Measurements from ENCODE around the gene IGFLR1.

IGFLR1 gene

DNA sequence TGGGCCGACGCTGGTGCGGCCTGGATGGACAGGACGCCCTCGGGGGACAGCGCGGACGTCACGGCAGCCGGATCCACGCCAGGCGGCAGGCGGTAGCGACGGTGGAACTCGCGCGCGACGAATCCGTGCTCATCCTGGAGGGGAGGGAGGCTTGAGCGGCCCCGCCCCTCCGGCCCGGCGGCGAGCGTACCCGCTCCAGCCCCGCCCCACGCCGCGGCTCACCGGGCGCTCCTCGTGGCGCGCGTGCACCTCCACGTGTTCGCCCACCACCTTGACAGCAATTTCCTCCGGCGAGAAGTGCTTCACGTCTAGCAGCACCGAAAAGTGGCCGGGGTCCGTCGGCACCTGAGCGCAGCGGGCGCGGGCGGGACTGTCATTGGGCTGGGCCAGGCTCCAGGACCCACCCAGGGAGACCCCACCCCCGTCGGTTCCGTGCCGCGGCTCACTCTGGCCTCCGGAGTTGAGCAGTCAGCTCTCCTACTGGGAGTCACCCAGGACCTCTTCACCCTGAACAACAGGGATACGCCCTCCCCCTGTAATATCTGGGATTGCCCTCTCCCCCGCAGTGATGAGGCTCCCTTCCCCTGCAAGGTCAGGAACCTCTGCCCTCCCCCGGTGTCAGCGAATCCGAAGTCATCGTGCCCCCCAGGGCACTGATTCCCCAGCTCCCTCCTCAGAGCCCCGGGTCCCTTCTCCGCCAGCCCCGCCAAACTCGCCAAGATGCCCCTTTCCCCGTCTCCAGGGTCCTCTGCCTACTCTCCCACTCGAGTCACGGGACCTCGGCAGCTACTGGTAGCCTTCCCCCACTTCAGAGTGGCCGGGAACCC lies 13.5 kb upstream of the IGFLR1 start:
- DNase-seq, result no peak

DNA sequence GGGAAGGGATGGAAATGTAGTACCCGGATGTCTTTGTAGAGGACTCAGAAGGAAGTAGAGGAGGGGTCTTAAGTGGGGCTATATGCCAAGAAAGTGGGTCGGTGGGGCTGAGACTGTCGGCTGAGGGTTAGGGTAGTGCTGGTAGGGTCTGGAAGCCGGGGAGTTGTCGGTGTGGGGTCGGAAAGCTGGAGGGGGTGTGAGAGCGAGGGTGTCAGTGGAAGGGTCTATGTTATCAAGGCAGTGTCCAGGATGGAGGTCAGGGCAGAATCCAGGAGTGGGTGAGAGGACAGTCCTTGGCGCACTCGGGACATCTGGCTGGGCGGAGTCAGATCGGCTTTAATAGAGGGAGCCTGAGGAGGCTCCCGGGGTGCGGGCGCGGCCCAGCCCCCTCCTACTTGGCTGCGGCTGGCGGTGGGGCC lies 12.9 kb upstream of the IGFLR1 start:
- no peak for DNase-seq

DNA sequence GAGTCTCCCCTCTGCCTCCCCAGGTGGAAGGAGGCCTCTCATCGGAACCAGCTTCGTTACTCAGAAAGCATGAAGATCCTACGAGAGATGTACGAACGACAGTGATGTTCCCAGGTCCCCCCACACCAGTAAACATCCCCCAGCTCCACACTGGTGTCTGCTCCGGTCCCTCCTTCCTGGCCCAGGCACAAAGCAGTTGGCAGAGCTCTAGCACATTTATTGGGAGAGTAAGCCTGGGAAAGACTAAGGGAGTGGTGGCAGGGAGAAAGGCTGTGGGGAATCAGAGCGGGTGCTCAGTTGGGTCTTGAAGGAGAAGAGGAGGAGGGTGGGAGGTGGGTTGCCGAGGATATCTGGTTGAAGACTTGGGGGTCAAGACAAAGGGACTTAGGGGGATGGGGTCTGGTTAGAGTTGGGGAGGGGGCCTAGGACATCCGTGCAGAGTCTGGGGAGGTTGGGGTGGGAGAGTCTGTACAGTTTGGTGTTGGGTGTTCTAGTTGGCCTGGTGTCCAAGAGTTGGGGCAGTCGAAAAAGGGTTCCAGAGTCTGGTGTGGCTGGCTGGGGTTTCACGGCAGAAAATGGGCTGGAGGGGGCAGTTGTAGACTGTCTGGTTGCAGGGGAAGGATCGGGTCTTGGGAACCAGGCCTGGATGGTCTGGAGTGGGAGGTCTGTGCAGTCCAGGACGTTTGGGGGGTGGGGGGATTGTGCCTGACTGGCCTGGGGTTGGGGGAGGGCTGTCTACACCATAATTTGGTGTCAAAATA lies 12.3 kb upstream of the IGFLR1 start:
- no peak for DNase-seq

DNA sequence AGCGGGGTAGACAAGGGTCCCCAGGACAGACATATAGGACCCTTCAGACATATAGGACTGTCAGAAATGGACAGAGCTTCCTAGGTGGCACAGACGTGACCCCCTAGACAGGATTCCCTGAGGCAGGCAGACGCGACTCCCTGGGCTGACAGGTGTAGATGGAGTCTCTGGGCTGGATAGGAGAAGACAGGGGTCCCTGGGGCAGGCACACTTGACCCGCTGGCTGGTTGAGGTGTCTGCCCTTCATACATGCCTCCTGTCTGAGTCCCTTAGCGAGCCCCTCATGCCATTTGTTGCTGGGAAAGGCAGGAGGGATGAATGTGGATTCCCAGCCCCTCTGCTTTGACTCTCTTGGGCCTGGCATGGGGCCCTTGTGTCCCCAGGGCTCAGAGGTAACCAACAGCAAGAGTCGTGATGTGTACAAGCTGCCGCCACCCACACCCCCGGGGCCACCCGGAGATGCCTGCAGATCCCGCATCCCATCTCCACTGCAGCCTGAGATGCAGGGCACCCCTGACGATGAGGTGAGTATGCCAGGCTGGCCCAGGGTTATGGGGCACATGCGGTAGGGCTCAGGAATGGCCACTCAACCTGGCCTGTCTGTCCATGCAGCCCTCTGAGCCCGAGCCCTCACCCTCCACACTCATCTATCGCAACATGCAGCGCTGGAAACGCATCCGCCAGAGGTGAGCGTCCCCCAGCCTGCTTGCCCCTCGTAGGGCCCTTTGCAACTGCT lies 11.6 kb upstream of the IGFLR1 start:
- DNase-seq, result no peak

DNA sequence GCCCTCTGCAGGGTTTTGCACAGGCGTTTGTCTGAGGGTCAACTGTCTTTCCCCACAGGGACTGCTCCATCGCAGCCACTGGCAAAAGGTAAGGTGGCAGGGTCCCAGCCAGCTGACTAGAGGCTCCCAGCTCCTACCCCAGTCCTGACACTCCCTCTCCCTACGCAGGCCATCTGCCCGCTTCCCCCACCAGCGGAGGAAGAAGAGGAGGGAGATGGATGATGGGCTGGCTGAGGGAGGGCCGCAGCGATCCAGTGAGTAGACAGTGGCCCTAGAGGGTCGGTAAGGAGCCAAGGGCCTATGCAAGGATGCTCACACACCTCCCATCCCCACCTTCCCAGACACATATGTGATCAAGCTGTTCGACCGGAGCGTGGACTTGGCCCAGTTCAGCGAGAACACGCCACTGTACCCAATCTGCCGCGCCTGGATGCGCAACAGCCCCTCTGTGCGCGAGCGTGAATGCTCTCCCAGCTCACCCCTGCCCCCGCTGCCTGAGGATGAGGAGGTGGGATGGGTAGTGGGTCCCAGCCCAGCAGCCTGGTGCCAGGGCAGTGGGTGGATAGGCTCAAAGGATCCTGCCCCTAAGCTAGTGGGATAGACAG lies 10.6 kb upstream of the IGFLR1 start:
- no peak for DNase-seq

DNA sequence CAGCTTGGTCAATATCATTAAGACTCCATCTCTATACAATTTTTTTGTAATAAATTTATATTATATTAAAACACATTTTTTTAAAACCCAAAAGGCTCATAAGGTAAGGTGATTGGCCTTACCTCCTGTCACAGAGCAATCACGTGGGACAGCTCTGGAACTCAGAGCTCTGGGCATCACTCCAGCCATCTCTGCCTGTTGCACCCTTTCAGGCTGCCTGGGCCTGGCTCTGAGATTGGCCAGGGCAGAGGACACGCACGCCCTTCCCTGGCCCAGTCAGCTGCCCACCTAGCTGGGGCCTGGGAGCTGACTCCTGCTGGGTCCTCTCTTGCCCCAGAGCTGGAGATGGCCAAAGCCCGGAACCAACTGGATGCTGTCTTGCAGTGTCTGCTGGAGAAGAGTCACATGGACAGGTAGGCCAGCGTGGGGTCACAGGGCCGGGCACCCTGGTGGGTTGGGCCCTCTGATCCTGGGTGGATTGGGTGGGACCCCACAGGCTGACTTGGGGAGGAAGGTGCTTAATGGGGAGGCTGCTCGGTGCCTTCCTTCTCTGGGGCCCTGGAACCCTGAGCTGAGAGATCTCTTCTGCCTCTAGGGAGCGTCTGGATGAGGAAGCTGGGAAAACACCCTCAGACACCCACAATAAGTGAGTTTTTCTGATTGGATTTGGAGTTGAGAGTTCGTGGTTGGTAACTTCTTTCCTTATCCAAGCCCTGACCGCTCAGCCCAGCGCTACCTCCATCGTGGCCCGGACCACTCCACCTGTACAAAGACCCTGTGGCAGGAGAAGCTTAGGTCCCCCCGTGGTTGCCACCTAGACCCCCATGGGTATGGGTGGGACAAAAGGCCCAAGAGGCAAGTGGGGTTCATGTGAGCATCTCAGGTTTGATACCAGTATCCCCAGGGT lies 9.8 kb upstream of the IGFLR1 start:
- DNase-seq, result no peak

DNA sequence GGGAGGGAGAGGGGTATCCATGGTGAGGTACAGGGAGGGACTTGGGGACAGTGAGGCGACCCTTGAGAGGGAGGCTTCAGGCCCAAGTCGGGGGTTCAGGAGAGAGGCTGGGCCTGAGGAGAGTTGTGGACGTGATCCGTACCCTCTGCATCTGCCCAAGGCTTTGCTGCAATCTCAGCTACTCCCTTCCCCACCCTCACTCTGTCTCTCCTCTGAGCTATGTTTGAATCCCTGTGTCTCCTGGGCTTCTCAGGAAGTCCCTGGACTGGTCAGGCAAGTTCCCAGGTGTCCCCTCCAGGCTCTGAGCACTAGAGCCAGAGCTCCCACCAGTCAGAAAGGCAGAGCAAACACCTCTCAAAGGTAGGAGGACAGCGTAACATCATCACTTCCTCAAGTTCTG lies 7.9 kb upstream of the IGFLR1 start:
- no peak for DNase-seq

DNA sequence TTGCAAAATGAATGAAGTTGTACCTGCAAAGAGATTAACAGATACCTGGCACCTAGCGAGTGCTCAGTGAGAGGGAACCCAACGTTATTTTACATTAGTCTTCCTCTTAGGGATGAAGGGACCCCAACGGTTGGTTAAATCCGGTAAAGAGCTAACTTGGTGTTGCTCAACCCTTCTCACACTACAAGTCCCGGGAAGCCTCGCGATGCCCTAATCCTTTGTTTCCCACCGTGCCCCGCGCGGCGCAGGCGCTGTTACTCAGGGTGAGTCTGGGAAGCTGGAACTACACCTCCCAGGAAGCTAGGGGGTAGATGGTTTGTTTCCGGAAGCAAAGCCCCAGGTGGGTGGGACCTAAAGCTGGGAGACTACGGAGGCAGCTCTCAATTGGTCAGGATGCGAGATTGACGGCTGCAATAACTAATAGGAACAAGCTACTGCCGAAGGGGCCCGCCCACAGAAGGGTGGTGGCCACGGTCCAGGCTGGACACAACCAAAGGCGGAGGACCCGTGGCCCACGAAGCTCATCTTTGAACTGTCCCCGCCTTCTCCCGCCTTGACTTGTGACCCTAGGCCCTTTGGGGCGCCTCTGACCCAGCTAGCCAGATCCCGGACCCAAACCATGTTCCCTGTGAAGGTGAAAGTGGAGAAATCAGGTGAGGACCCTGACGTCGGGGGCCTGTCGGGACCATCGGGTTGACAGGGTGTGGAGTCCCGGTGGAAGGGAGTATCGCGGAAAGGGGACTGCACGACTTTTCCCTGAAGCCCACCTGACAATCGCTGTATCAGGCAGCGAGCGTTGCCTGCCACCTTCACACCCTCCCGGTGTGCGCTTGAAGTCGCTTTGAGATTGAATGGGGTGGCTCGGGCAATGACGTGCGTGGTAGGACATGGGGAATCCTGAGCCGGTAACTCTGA lies 6.1 kb upstream of the IGFLR1 start, which contains the start of gene LIN37:
Gene LIN37, plus strand, starts transcription at position 471 of the 915 bp plus-strand sequence. Its CDS starts 149 bp downstream, at position 620.
- DNase-seq, result peak; percentile 98

DNA sequence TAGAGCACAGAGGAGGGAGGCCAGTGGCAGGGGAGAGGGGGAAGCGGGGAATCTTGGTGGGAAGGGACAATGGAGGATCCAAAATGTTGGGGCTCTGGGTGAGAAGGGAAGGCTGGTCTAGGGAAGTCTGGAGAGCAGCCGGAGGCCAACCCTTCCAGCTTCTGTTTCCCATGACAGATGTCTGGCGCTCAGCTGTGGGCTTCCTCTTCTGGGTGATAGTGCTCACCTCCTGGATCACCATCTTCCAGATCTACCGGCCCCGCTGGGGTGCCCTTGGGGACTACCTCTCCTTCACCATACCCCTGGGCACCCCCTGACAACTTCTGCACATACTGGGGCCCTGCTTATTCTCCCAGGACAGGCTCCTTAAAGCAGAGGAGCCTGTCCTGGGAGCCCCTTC lies 4.3 kb upstream of the IGFLR1 start:
- no peak for DNase-seq

DNA sequence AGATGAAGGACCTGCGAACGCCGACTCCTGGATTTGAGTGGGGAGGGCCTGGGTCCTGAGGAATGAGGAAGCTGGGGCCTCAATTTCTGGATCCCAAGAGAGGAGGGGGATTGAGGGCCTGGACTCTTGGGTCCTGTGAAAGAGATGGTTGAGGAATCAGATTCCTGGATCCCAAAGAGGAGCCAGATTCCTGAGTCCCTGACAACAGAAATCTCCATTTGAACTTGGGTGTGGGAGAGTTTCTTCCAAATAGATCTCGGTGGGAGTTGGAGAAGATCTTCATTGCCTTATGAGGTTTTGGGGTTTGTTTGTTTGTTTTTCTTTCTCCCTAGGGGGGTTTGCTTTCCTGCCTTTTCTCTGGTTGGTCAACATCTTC lies 3.8 kb upstream of the IGFLR1 start:
- DNase-seq, result no peak

DNA sequence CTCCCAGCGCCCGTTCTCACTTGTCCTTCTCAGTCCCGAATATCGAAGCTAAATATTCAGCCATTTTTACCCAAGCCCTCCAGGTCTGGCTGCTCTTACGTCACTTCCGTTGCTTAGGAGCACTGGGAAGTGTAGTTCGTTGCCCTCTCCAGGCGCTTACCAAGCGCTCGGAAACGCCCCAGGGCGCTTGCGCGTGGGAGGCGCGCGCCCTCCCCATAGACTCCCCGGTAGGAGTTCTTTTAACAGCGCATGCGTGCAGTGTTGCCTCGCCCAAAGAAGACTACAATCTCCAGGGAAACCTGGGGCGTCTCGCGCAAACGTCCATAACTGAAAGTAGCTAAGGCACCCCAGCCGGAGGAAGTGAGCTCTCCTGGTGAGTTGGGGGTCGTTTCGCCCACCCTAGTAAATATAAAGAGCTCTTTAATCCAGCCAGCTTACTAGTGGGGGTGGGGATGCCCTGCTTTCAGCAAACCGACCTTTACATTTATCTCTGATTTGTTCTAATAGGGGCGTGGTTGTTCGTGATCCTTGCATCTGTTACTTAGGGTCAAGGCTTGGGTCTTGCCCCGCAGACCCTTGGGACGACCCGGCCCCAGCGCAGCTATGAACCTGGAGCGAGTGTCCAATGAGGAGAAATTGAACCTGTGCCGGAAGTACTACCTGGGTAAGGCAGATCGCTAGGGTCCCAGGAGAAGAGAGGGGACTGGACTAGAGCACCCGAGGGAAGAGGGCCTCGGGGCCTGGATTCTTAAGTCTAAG lies 3.3 kb upstream of the IGFLR1 start, which contains the start of the genes PSENEN and U2AF1L4:
Gene PSENEN, plus strand, starts transcription at position 324 of the 759 bp plus-strand sequence. Its CDS starts 280 bp downstream, at position 604.
Gene U2AF1L4, minus strand, starts transcription at position 91 of the 759 bp plus-strand sequence. Its CDS starts 27 bp downstream, at position 64.
- peak; percentile 98 for DNase-seq

DNA sequence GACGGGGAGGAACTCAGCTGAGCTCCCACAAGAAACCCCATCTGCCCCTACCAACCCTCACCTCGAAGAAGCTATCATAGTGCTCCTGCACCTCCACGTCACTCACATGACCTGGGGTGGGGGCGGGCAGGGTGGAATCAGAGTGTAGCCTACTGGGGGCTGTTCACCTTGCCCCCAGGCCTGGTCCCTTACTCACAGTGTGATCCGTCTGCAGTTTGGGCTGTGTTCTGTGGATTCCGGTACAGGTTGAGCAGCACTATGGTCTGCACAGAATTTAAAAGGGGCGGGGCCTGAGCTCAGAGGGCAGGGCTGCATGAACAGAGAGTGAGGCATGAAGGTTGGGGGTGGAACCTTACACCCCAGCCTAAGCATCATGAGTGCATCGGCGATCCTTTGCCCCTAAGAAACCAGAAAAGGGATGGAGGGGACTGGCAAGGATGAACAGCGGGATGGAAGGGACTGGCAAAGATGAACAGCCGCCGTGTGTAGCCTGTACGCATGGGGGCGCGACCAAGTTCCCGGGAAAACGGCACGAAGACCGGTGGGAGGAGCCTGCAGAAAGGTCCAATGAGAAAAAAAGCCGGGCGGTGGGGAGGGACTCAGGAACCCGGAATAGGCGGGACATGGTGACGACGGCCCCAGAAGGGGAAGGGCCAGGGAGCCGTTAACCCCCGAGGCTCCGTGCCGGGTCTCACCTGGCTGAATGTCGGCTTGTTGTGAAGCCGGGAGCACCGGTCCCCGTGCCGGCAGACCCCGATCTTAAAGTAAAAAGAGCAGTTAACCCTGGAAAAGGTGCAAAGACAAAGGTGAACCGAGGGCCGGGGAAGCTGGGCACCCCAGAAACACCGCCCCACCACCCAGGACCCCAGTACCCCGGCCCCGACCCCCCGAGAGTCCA lies 2.4 kb upstream of the IGFLR1 start:
- DNase-seq, result peak; percentile 92

DNA sequence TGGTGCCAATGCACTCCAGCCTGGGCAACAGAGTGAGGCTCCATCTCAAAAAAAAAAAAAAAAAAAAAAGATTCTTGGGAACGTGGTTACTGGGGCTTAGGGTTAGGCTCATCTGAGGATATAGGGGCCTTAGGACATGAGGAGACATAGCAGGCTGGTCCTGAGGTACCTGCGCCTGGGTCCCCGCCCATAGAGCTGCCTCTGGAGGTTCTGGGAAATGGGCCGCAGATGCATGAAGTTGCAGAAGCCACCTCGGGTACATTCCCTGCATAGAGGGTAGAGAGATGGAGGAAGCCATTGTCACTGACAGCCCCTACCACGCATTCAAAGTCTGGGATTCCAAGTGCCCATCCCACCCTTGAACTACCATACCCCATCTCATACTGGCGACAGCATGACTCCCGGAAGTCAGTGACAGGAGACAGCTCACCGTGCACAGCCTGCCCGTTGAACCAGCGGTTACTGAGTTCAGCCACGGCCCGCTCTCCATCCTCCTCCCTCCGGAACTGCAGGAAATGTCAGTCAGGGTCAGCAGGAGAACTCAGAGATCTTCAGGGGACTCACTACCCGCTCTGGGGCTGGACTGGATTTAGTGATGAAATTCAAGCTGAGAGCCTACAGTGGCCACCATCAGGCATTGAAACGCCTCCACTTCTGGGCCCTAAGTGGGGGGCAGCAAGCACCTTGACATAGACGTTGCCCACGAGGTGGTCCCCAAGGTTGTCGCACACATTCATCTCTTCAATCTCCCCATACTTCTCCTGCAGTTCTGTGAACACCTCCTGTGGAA lies 1.6 kb upstream of the IGFLR1 start:
- DNase-seq, result no peak

DNA sequence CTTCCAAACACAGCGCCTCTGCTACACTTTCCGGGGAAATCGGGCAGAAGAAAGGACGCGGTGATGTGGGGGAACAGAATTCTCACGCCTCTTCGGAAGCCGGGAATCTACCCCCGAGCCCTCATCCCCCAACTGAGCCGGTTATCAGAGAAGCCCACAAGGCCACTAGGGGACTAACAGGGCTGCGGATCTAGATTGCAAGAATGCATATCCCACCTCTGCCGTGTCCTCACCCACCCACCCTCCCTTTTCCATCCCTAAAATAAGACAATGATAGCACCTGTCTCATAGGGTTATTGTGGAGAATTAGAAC lies 1.1 kb downstream of the IGFLR1 start:
- no peak for DNase-seq

DNA sequence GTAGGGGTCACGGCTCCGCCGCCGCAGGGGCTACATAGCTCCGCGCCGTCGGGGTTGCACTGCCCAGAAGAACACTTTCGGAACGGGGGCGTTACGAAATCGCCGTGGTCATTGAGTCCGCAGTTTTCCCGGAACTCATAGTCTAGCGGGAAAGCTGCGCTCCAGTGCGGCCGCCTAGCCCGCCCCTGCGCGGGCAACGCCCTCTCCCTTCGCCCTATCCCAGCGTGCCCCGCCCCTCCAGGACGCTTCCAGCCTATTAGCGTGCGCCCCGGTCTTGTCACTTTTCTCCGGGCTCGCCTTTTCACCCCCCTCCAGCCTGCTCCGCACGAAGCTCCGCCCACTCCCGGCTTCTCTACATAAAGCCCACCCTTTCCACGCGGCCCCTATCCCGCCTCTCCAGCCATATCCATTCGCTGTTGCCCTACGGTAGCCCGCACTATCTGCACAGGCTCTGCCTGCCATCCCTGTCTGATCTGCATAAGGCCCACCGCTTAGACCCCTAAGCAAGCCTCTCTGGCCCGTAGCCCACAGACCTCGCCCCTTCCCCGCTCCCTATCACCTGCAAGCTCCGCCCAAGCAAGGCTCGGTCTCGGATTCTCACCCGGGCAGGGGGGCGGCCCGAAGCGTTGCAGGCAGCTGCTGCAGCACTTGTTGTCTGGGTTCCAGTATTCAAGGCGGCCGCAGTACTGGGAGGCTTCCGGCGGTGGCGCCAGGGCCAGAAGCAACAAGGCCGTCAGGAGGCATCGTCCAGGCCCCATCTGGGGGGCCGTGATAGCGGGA lies 1.6 kb downstream of the IGFLR1 start:
- peak; percentile 95 for DNase-seq

DNA sequence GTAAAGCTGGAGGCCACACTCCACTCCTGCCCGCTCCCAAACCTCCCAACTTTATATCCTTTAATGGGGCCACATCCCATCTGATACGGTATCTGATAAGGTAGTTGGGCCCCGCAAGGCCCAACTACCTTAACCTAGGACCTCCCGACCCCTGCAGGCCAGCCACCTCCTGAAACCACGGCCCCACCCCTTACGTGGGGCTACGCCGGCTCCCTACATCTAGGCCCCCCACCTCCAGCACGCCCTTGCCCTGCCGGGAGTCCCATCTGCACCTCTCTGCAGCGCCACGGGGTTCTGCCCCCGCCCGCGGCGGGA lies 2.2 kb downstream of the IGFLR1 start:
- DNase-seq, result no peak
